GM23248 (cell line): ENCODE measurements around the gene CLIC4.

Experiments
- EZH2 ChIP-seq: fragments of 200-600 bp; sonication (generic); IDR thresholded peaks from 2 replicates; pipeline ENCODE4 v1.6.1; 2018; ENCODE audit warnings: antibody characterized with exemption, mild to moderate bottlenecking; ENCODE audit not compliant: insufficient read depth, poor library complexity, severe bottlenecking
- EZH2phosphoT487 ChIP-seq: fragments of 200-600 bp; sonication (generic); IDR thresholded peaks from 2 replicates; pipeline ENCODE4 v1.6.1; 2018; ENCODE audit warnings: antibody characterized with exemption, moderate library complexity, mild to moderate bottlenecking, low read depth; ENCODE audit not compliant: insufficient read depth

- TF ChIP-seq EZH2 = no peak
- TF ChIP-seq EZH2phosphoT487 = no peak
Measured at GRCh38 chr1:24771574-24771973, 26.3 kb downstream of the CLIC4 start.
